Neural progenitor cell (in vitro differentiated cells): ENCODE data around the gene ST6GALNAC2. TPM values are rescaled to one million over a fixed set of nuclear protein-coding genes. Genes with fewer than 3 reads are reported as not detected.

Experiments used
- DNase-seq: peaks from one replicate; pipeline ENCODE4 v3.0.0-alpha.2; 2016; ENCODE audit warnings: low spot score
- H2AFZ ChIP-seq: fragments of 200-600 bp; sonication (generic); replicated peaks from 2 replicates; pipeline ENCODE4 v1.6.1; 2016; ENCODE audit warnings: antibody characterized with exemption
- H3F3A ChIP-seq: fragments of 200-600 bp; sonication (generic); 2 replicates; pipeline ENCODE4 v1.6.1; 2016; ENCODE audit warnings: antibody characterized with exemption, low read depth
- H3K27ac ChIP-seq: fragments of 200-600 bp; sonication (generic); 2 replicates; pipeline ENCODE4 v1.5.1; 2016; ENCODE audit warnings: mild to moderate bottlenecking
- H3K27me3 ChIP-seq: fragments of 200-600 bp; sonication (generic); 2 replicates; pipeline ENCODE4 v1.6.1; 2016; ENCODE audit warnings: mild to moderate bottlenecking, moderate library complexity
- H3K36me3 ChIP-seq: fragments of 200-600 bp; sonication (generic); 2 replicates; pipeline ENCODE4 v1.5.1; 2016
- H3K4me1 ChIP-seq: fragments of 200-600 bp; sonication (generic); 2 replicates; pipeline ENCODE4 v1.6.1; 2016; ENCODE audit warnings: mixed run types
- H3K4me2 ChIP-seq: fragments of 200-600 bp; sonication (generic); 2 replicates; pipeline ENCODE4 v1.6.1; 2016
- H3K4me3 ChIP-seq: fragments of 200-600 bp; sonication (generic); 2 replicates; pipeline ENCODE4 v1.5.1; 2016
- H3K79me2 ChIP-seq: fragments of 200-600 bp; sonication (generic); 2 replicates; pipeline ENCODE4 v1.6.1; 2016; ENCODE audit warnings: low read depth
- H3K9ac ChIP-seq: fragments of 200-600 bp; sonication (generic); 2 replicates; pipeline ENCODE4 v1.6.1; 2016
- H3K9me3 ChIP-seq: fragments of 200-600 bp; sonication (generic); 2 replicates; pipeline ENCODE4 v1.5.1; 2016; ENCODE audit warnings: low read depth
- H4K20me1 ChIP-seq: fragments of 200-600 bp; sonication (generic); 2 replicates; pipeline ENCODE4 v1.6.1; 2016; ENCODE audit warnings: low read depth
- H3K27ac Mint-ChIP-seq: 3 replicates; pipeline ENCODE4 v1.8.0; 2021; ENCODE audit warnings: mixed read lengths
- H3K27me3 Mint-ChIP-seq: 2 replicates; pipeline ENCODE4 v1.8.0; 2022; ENCODE audit warnings: low read depth, mild to moderate bottlenecking, inconsistent platforms, moderate library complexity, mixed read lengths; ENCODE audit not compliant: insufficient read depth
- H3K36me3 Mint-ChIP-seq: 3 replicates; pipeline ENCODE4 v1.8.0; 2021; ENCODE audit warnings: mixed read lengths
- H3K4me1 Mint-ChIP-seq: 3 replicates; pipeline ENCODE4 v1.8.0; 2021; ENCODE audit warnings: mixed read lengths
- H3K4me3 Mint-ChIP-seq: 3 replicates; pipeline ENCODE4 v1.8.0; 2021; ENCODE audit warnings: mild to moderate bottlenecking, moderate library complexity, mixed read lengths
- H3K9me3 Mint-ChIP-seq: 3 replicates; pipeline ENCODE4 v1.8.0; 2020; ENCODE audit warnings: mixed read lengths
- CTCF ChIP-seq: fragments of 200-600 bp; sonication (generic); IDR thresholded peaks from 2 replicates; pipeline ENCODE4 v1.5.1; 2017; ENCODE audit warnings: antibody characterized with exemption, mild to moderate bottlenecking
- EZH2 ChIP-seq: fragments of 200-600 bp; sonication (generic); IDR thresholded peaks from 2 replicates; pipeline ENCODE4 v1.6.1; 2017; ENCODE audit warnings: antibody characterized with exemption, mild to moderate bottlenecking, moderate library complexity
- EZH2phosphoT487 ChIP-seq: fragments of 200-600 bp; sonication (generic); IDR thresholded peaks from 2 replicates; pipeline ENCODE4 v1.6.1; 2017; ENCODE audit warnings: antibody characterized with exemption
- total RNA-seq: library from RNA; depleted of rRNA; stranded (reverse); fragments of >200 nt; gene quantifications from 2 replicates; pipeline ENCODE4 v1.2.3, GENCODE V29; 2015; ENCODE audit warnings: low replicate concordance

The ST6GALNAC2 gene
- total RNA-seq, 1 donor from 2014 or later, result not detected

- Histone ChIP-seq H3K9ac (no peak overlapping the region), H3K27me3 (no peaks in the 10 kb centered on the region), H2AFZ (no peak overlapping the region), H3K4me3 (no peak overlapping the region), H3K9me3 (no peaks in the 10 kb centered on the region), H3K79me2 (no peaks in the 10 kb centered on the region), H3K36me3 (no peaks in the 10 kb centered on the region), H3K4me2 (no peak overlapping the region), H4K20me1 (no peaks in the 10 kb centered on the region), H3K4me1 (no peaks in the 10 kb centered on the region), H3F3A (no peaks in the 10 kb centered on the region), H3K27ac (no peak overlapping the region)
- no peak for TF ChIP-seq CTCF
- Mint-ChIP-seq H3K27ac (no peak overlapping the region), H3K9me3 (no peaks in the 10 kb centered on the region), H3K4me1 (peaks cover 3% of the 10 kb centered on the region), H3K36me3 (no peaks in the 10 kb centered on the region), H3K27me3 (peaks cover 9% of the 10 kb centered on the region), H3K4me3 (no peak overlapping the region)
- no peak for DNase-seq
Measured at GRCh38 chr17:76597156-76598003, 11.7 kb upstream of the ST6GALNAC2 start.

- no peak overlapping the region for H3K4me3 Mint-ChIP-seq
- no peaks in the 10 kb centered on the region for H3K79me2 ChIP-seq
- no peaks in the 10 kb centered on the region for H3K36me3 Mint-ChIP-seq
- no peaks in the 10 kb centered on the region for H3K4me1 ChIP-seq
- H3K36me3 ChIP-seq, result no peaks in the 10 kb centered on the region
- H3K4me1 Mint-ChIP-seq, result peaks cover 3% of the 10 kb centered on the region
- no peak for DNase-seq
- H3K27me3 ChIP-seq, result peaks cover 4% of the 10 kb centered on the region
- H3K27me3 Mint-ChIP-seq, result peaks cover 5% of the 10 kb centered on the region
- no peaks in the 10 kb centered on the region for H3F3A ChIP-seq
- no peak overlapping the region for H3K9ac ChIP-seq
- H3K27ac Mint-ChIP-seq, result no peak overlapping the region
- TF ChIP-seq EZH2 (no peak), CTCF (no peak), EZH2phosphoT487 (no peak)
- no peaks in the 10 kb centered on the region for H3K9me3 Mint-ChIP-seq
- no peak overlapping the region for H3K4me2 ChIP-seq
- no peak overlapping the region for H3K4me3 ChIP-seq
- H4K20me1 ChIP-seq, result no peaks in the 10 kb centered on the region
- H3K27ac ChIP-seq, result no peak overlapping the region
- H3K9me3 ChIP-seq, result no peaks in the 10 kb centered on the region
- H2AFZ ChIP-seq, result no peak overlapping the region
Measured at GRCh38 chr17:76594690-76595089, 9.0 kb upstream of the ST6GALNAC2 start.

GRCh38 chr17:76593959-76594358, 8.3 kb upstream of the ST6GALNAC2 start:
- no peak for DNase-seq
- H3K27me3 ChIP-seq, result peaks cover 10% of the 10 kb centered on the region
- no peaks in the 10 kb centered on the region for H3K9me3 ChIP-seq
- H3K27ac ChIP-seq, result no peak overlapping the region
- Mint-ChIP-seq H3K27ac (no peak overlapping the region), H3K9me3 (peaks cover 5% of the 10 kb centered on the region), H3K36me3 (no peaks in the 10 kb centered on the region), H3K4me3 (no peak overlapping the region), H3K4me1 (peaks cover 3% of the 10 kb centered on the region), H3K27me3 (peaks cover 10% of the 10 kb centered on the region)
- no peaks in the 10 kb centered on the region for H4K20me1 ChIP-seq
- no peak overlapping the region for H3K9ac ChIP-seq
- no peak overlapping the region for H3K4me2 ChIP-seq
- no peaks in the 10 kb centered on the region for H3K4me1 ChIP-seq
- TF ChIP-seq CTCF (no peak), EZH2 (no peak), EZH2phosphoT487 (no peak)
- no peak overlapping the region for H2AFZ ChIP-seq
- no peaks in the 10 kb centered on the region for H3K79me2 ChIP-seq
- H3K36me3 ChIP-seq, result no peaks in the 10 kb centered on the region
- H3K4me3 ChIP-seq, result no peak overlapping the region
- H3F3A ChIP-seq, result no peaks in the 10 kb centered on the region
